GM12878 (cell line): Measurements from ENCODE around the gene PMIS2. TPM values are rescaled to one million over a fixed set of nuclear protein-coding genes. Genes with fewer than 3 reads are reported as not detected.

Experiments used
- BCL3 ChIP-seq: IDR thresholded peaks from 2 replicates; pipeline ENCODE4 v1.6.1; 2011; ENCODE audit warnings: borderline replicate concordance, low read depth, mild to moderate bottlenecking, moderate library complexity, low read length; ENCODE audit not compliant: insufficient read depth, poor library complexity, severe bottlenecking
- PRDM15 ChIP-seq: fragments of 450-650 bp; formaldehyde crosslinking; IDR thresholded peaks from 2 replicates; pipeline ENCODE4 v1.4.0; 2020; ENCODE audit warnings: mild to moderate bottlenecking, moderate library complexity
- ZBTB33 ChIP-seq: fragments of 450-650 bp; IDR thresholded peaks from 2 replicates; pipeline ENCODE4 v1.6.1; 2017; ENCODE audit warnings: mild to moderate bottlenecking
- polyA plus RNA-seq, 11 experiments: library from polyadenylated mRNA; depleted of rRNA in 4 of 11; unstranded in 6 of 11; stranded (reverse) in 5 of 11; fragments of >200 nt; fragmentation: Nextera tagmentation in 4 of 11; fragmentation: Illumina TruSeq in 1 of 11; extraction: Ambion mirVana in 4 of 11; extraction: Trizol in 1 of 11; gene quantifications; 1 replicate in 1 of 11; 2 replicates in 10 of 11; pipeline versions ENCODE4 v1.2.1 to v1.2.3, GENCODE V29; 2011 to 2016; ENCODE audit warnings: inconsistent platforms in 2 of 11, missing spikeins in 2 of 11, low read depth in 1 of 11
- total RNA-seq, 4 experiments: library from RNA; depleted of rRNA in 3 of 4; stranded (reverse); fragments of >200 nt in 3 of 4; fragmentation: Illumina TruSeq in 1 of 4; extraction: Trizol in 1 of 4; gene quantifications; 2 replicates each; pipeline versions ENCODE4 v1.2.1 to v1.2.3, GENCODE V29; 2013 to 2021

Gene PMIS2
- total and polyA plus RNA-seq, 10 of the 15 experiments (the other 5 are each of a cell fraction or from before 2014, with no cell fraction given), result not detected

GRCh38 chr19:35612559-35613321, 26.8 kb downstream of the PMIS2 start, which contains the start of gene HAUS5 (continued):
- no peak for TF ChIP-seq ZBTB33
- TF ChIP-seq BCL3, result no peak
- TF ChIP-seq PRDM15 (CRISPR knock-in tag), result peak; percentile 89; the same call in 1 of the 2 replicates
